ENCODE results near the gene PCGF5. TPM values are rescaled to one million over a fixed set of nuclear protein-coding genes. Genes with fewer than 3 reads are reported as not detected.
A peak's percentile ranks its signal among the peaks of the same experiment; 100 is the strongest.
"Not testable (repeated sequence)": the region's sequence is repeated elsewhere in the genome, so short reads cannot be mapped to it uniquely, and the experiment has no call there.

The PCGF5 gene
- polyA plus RNA-seq, 5 donors, result 17.6 to 32.3 (median 19.5) TPM

DNA sequence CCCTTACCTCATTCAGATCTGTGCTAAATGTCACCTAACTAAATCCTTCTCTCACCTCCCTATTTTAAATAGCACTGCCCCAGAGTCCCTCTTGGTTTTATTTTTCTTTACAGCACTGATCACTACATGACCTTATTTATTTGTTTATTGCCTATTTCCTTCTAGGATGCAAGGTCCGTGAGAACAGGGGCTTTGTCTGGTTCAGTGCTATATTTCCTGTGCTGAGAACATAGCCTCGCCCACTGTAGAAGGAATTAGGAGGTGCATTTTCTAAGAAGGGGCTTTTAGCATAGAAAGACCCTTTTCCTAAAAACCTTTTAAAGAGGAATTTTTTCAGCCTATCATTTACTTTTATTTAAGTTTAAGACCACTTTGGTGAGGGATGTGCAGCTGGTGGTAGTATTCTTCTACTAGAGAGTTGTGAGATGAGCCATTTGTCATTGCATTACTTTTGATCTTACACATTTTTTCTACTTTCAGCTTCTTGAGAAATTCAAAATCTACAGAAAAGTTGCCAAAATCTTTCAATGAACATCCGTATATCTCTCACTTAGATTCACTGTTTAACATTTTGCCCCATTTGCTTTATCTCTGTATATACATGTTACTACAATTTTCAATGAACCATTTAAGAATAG lies 13.5 kb upstream of the PCGF5 start:
- no peak for DNase-seq

DNA sequence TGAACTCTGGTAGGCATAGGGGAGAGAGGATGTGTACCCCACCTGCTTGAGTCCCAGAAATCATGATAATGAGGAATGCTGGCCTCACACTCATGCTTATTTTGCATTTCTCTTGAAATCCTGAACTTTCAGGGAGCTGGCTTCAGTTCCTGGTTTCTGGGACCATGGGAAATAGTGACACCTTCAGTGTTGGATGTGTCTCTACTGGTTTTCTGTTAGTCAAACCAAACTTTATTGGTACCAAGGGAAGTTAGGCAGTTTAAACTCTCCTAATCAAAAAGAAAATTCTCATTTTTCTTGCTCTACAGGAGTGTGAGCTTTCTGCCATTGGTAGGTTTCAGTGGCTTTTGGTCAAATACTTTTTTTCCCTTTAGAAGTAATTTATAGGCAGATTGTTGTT lies 11.8 kb upstream of the PCGF5 start:
- DNase-seq, result no peak

DNA sequence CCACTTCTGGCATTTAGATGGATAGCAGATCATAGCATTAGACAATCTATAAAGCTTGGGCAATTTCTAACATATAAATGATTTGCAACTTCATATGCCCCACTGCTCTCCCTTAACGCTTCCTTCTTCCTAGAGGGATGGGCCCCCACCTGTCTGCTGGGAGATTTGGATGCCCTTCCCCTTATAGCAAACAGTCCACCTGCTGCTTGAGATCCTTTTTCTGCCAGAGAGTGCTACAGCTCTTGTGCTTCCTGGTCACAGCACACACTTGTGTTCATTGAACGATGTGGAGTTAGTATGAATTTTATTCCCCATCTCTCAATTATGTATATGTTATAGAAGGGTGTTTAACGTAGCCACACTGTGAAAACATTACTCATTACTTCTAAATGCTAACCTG lies 10.4 kb upstream of the PCGF5 start:
- DNase-seq, result no peak

DNA sequence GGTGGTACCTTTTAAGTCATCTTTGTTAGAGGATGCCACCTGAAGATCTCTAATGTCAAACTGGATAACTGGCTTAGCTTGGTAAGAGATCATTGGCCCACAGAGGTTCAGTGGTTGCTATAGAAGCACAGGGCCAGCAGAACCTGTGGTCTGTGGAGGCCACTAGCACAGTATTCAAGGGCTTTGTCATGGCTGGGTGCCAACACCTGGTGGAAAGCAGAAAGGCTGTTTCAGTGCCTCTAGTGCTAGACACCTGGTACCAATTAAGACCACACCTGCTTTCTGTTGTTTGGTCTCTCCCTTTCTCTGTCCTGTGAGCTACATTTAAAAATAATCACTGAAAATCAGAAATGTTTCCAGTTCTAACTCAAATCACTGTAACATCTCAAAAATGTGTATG lies 10.0 kb upstream of the PCGF5 start:
- peak in 1 of 2 donors; percentile 23 for DNase-seq

DNA sequence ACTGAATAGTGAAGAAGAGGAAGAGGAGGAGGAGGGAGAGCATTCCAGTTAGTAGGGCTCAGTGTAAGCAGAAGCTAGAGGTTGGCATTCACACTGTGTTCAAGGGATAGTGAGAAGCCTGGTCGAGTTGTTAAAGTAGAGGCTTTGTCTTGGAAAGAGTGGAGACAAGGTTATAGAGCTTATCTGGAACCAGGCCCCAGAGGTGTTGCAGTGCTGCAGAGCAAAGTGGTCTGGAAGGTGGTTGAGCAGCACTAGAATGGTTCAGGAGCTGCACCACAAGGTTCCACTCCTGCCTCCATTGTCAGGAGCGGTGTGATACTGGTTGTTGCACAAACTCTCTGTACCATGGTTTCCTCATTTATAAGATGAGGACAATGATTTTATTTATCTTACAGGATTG lies 8.8 kb upstream of the PCGF5 start:
- no peak for DNase-seq

DNA sequence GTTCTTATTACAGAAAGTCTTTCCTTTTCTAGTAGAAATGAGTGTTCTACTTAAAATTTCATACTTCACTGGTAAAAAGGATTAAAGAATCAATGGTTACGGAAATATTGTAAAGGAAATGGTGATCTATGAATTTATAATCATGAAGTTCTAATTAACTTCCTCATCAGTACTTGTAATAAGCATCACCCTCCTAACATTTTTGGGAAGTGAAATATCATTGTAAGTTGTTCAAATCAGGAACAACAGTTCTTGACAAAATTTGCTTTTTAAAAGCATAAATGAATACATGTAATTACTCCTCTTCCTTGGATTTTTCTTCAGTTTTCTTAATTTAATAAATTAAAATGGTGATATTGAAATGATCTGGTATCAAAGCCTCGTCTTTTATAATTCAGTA lies 5.6 kb upstream of the PCGF5 start:
- DNase-seq, result no peak

DNA sequence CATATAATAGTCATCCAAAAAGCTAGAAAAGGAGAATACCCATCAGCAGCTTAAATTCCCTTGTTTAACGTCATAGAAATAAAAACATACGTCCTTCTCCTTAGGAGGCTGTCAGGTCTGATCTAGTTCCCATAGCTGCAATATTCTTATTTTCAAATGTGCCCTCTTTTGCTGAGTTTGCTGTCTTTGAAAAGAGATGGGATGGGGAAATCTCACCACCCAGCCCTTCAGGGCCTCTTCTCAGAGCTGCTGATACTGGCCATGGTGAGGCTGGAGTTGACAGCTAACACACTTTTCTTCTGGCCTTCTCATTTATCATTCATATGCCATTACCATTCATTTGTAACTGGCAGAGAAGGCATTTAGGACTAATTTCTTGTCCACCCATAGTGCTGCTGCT lies 5.1 kb upstream of the PCGF5 start:
- DNase-seq, result no peak

DNA sequence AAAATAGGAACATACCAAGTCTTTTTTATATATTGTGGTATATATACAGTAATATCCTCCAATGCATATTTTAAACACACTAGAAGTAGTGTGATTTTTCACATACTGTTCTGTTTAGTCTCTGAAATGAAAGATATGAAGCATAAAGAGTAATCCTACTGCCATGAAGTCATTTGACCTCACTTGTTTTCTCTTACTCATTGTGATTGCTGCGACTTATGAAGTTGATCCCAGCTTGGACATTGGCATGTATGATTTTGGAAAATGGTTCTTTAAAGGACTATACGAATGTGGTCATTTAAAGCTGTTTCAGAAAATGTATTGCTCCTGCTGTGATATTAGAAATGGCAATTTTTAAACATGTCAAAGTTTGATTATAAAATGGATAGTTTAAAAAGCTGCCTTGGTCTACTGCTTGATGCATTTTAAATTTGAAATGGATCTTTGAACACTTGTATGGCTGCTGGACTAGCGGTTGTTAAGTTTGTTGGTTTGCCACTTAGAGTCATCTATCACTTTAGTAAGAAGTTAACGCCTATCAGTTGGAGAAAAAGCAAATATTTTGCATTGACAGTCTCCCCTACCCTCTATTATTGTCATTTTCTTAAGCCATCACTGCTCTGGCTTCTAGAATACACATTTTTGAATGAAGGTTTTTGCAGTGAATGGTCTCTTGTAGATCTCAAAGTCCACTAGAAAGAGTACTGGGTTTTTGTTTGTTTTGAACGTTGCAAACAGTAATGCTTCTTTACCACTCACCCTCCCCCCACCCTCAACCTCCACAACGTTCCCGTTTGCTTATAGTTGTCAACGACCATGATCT lies 881 bp upstream of the PCGF5 start:
- DNase-seq, result no peak

DNA sequence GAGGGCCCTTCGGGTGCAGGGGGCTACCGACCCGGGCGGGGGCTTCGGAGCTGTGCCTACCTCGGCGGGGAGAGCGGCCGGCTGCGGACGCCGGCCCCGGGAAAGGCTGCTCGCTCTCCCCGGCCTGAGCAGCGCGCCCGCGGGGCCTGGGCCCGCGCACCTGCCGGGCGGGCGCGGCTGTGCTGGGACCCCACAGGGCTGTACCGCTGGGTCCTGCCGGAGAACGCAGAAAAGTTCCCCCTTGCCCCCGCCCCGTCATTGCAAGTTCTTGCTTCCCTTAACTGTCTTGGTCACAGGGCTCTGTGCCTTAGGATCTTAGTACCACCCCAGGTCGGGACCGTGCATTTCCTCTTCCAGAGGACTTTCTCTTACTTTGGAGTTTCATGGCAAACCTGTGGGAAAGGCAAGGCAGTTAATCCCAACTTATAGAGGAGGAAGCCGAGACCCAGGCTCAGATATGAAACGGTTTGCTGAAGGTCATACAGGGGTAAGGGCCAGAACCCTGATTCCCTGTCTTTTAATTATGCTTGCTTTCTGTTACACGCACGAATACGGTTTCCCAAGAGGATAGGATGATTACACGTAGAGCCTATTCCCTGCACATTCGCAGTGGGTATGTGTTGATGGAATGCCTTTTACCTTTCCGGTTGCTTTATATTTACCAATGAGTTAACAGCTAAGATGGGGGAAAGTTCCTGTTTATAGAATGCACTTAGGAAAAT lies 652 bp downstream of the PCGF5 start:
- peak in 1 of 2 donors; percentile 23 for DNase-seq

DNA sequence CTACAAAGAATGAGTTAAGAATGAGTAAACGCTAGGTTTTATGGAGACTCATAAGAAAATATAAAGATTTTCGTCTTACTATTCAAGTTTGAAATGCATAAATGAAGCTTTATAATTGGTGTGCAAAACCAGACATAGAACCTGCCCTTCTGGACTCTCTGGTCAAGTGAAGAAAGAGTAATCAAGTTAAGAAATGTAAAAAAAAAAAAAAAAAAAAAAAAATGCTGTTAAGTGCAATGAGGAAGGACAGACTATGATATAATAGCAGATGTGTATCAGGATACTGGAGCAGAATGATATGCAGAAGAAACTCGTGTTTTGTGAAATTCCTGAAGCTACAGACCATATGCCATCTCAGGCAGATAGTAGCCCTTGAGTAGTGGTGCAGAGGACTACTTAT lies 5.6 kb downstream of the PCGF5 start:
- DNase-seq, result no peak

DNA sequence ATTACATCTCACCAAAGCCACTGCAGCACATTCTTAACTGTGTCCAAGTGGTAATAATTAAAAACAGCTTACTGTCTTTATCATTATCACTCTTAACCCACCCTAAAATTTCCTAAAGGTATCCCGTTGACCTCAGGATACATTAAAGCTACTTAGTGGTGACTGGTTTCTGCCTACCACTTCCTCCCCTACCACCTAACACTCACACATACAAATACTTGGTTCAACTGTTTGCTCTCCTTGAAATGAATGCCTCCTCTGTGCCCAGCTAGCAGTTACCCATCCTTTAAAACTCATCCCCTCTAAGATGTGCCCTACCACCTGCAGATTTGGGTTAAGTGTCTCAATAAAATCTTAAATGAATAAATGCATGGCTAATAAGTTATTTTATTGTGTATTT lies 7.1 kb downstream of the PCGF5 start:
- no peak for DNase-seq

DNA sequence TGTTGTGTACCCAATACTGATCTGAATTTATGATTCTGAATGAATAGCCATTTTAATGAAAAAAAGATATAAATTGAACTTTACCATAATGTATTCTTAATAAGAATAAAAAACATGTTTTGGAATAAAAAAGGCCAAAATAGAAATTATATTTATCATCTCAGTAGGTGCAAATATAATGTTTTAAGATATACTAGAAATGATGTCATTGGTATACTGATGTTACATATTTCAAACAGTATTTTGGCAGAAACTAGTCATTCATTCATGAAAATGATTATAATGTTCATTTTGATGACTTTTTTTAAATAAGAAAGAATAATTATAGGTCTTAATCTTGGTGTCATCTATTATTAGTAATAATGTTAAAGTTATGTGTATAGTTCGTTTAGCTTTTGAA lies 9.2 kb downstream of the PCGF5 start:
- no peak for DNase-seq

DNA sequence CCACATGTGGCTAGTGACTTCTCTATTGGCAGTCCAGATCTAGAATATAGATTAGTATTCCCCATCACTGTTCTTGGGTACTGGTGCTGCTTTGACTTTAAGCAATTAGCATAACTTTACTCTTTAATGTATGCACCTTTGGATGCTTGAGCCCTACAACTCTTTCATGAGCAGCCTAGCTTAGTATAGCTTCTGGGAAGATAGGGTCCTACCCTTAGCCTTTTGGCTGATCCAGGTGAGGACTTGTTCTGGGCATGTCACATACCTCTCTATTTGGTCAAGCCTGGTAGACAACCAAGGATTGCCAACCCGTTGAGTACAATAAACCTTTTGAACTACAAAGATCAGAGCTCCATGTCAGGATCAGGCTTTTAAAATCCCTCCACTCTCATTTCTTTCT lies 17.7 kb downstream of the PCGF5 start:
- DNase-seq, result no peak

DNA sequence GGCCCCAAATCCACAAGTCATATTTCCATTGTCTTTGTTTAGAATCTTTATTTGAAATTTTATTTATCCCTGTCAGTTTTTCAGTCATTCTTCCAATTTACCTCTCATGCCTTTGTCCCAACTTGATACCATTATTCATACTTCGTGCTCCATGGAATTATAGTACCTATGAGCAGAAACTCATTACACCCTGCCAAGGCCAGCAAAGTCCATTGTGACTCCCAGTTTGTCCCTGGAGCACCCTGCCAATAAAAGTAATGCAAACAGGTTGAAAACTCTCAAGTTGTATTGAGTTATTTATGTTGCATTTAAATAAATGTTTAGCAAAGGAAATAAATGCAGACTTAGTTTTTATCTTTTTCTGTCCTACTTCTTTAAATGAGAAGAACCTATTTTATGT lies 19.3 kb downstream of the PCGF5 start:
- no peak for DNase-seq

DNA sequence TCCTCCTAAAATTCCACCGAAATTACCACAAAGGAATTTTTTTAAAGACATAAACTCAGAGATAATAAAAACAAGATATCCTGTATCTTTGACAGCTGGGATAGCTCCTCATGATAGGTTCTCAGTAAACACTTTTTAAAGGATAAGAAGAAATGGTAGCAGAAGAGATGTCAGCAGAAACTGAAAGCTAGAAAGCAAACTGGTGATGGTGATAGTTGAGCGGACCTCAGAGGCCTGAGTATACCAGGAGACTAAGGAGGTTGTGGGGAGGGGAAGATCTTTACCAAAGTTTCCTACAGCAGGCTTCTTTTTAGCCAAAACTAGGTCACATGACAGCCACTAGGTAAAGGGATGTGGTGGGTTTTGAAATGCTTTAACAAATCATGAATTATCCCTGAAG lies 22.5 kb downstream of the PCGF5 start:
- no peak for DNase-seq

DNA sequence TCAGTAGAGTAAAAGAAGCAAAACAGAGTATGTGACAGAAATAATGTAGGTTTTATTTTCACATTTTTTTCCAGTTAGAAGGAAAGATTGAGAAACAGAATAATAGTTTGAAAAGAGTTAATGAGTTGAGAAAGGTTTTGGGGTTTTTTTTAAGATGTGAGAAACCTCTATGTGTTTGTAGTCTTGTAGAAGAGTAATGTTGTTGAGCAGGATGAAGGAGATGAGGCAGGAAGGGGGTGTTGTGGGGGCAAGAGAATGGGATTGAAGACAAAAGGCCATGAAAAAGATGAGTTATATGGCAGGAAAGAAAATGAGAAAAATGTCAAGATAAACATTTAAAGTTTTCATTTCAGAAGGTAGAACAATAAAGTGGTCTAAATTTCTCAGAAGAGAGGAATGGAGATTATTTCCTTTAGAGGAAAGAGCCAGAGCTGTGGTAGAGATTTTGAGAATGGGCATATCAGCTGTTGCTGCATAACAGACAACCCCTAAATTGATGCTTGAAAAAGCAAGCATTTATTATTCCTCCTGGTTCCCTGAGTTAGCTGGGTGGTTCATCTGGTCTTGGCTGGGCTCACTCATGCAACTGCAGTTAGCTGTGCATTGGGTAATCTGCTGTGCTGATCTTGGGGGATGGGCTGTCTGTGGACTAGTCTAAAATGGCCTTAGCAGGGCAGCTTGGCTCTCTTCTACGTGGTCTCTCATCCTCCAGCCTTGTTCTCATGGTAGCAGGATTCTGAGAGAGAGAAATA lies 27.1 kb downstream of the PCGF5 start:
- DNase-seq, result no peak

DNA sequence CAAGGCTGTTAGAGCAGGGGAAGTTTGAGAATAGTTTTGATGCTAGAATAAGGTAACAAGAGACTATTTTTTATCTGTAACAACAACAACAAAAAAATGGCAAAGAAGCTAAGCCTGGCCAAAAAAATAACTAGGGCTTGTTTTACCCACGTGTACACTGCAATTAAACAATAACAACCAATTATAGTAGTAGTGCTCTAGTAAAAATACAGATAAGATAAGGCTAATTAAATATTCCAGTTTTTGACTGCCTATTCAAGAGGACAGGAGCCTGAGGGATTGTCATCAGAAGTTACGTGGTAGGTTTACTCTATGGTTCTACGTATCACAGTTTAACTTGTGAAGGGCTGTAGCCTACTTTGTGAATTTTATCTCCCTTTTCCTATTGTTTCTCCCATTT lies 29.2 kb downstream of the PCGF5 start:
- DNase-seq, result no peak

DNA sequence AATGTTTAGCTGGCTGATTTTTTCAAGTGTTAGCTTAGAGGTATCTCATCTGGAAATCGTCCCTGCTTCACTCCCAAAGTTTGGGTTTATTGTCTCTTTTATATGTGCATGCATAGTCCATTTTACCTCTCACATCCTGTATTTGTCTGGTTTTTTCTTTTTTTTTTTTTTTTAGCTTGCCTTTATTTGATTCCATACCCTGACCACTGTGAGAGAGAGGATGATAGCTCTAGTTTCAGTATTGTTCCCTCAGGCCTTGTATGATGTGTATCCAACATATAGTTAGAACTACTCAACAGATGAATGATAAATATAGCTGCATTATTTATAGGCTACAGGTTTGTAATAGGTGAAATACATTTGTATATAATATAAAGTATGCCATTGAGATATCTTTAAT lies 29.9 kb downstream of the PCGF5 start:
- no peak for DNase-seq

DNA sequence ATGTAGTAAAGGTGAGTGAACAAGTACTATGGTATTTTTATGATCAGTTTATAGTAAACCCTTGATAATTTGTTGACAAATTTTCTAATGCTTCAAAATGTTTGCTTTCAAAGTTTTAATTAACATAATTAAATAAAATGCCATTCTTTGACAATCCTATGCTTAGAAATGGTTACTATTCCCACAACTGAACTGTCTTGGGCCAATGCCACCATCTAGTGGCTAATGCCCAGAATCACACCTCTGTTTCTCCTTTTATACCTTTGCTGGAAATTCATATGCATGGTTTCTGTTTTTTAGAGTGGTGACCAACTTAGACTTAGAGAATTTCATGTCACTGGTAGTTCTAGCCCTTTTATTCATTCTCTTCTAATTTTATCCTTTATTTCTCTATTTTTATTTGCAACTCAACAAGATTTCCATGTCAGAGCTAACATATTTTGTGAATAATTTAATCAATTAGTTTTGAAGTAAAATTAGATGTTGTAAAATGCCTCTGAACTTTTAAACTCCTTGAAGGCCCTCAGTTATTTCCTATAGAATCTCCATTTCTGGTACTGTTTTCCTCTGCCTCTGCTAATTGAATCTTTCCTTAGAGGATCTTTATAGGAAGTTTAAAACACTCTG lies 31.1 kb downstream of the PCGF5 start:
- DNase-seq, result peak; percentile 28 to 53

DNA sequence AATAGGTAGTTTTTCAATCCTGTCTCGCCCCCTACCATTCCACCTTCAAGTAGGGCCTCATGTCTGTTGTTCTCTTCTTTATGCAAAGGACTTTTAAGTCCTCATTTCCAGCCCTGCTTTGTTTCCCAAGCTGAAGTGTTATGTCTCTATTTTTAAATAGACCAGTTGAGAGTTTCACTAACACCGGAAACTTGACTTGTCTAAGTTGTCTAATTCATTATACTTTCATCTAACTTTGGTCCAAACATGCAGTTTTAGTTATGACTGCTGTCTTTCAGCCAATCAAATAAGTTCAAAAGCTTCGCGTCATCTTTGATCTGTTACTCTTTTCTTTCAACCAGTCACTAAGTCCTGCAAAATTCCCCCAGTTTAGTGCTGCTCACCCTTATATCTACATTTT lies 32.8 kb downstream of the PCGF5 start:
- DNase-seq, result no peak

DNA sequence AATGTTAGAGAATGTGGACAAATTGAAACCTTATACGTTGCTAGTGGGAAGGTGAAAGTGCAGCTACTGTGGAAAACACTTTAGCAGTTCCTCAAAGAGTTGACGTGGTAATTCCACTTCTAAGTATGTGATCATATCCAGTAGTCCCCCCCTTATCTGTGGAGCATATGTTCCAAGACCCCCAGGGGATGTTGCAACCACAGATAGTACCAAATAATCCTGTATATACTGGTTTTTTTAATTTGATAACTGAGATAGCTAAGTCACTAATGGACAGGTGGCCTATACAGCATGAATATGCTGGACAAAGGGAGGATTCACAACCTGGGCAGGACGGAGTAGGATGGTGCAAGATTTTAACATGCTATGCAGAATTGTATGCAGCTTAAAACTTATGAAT lies 36.8 kb downstream of the PCGF5 start:
- DNase-seq, result no peak

DNA sequence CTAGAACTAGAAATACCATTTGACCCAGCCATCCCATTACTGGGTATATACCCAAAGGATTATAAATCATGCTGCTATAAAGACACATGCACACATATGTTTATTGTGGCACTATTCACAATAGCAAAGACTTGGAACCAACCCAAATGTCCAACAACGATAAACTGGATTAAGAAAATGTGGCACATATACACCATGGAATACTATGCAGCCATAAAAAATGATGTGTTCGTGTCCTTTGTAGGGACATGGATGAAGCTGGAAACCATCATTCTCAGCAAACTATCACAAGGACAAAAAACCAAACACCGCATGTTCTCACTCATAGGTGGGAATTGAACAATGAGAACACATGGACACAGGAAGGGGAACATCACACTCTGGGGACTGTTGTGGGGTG lies 40.0 kb downstream of the PCGF5 start:
- not testable (repeated sequence) for DNase-seq

Data from right lung (tissue), 5 donors.